ENCODE results near the gene MRTFA. TPM values are rescaled to one million over a fixed set of nuclear protein-coding genes. Genes with fewer than 3 reads are reported as not detected.
"Not testable (repeated sequence)": the region's sequence is repeated elsewhere in the genome, so short reads cannot be mapped to it uniquely, and the experiment has no call there.

MRTFA gene
- total and polyA plus RNA-seq, 10 donors, result 17.6 to 138 (median 83.9) TPM

DNA sequence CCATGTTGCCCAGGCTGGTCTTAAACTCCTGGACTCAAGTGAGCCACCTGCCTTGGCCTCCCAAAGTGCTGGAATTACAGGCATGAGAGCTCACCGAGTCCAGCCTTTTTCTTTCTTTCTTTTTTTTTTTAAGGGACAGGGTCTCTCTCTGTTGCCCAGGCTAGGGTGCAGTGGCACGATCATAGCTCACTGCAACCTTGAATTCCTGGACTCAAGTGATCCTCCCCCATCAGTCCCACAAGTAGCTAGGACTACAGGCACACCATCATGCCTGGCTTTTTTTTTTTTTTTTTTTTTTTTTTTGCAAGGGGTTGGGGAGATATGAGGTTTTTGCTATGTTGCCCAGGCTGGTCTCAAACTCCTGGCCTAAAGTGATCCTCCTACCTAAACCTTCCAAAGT is 78.5 kb downstream of the MRTFA start:
- intact Hi-C loops (cut with DNase I; ENCODE audit: low total_unique reads), result no loop called here
- 91 to 100% (median 95%) methylated on average over 2 of the region's 2 CpGs for WGBS, 5 donors
- no peak for DNase-seq

DNA sequence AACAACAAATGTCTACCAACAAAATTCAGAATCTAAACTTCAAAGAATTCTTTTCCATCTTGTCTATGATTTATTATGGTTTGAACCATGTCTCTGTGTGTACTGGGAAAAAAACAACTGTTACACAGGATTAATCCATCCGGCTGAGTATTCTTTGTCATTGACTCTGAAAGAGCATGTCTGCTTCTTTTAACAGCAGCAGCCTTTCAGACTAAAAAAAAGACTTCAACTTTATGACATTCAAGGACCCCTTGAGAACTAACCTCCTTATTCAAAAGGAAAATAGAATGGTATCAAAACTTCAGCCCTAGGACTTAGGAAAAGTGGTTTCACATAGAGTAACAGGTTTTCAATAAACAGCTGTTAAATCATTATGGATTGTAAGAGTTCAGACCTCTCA is 79.9 kb downstream of the MRTFA start:
- intact Hi-C loops (cut with DNase I; ENCODE audit: low total_unique reads), result no loop called here
- H3K9me3 ChIP-seq, result peaks cover 0 to 19% (median 14%) of the 10 kb centered on the region in 8 donors
- no peak for DNase-seq
- no peak for TF ChIP-seq CTCF (IDR thresholded peaks at IDR 0.05 in 8 of 11, conservative IDR thresholded peaks at IDR 0.05 in 3 of 11)
- no peak overlapping the region for H3K27ac ChIP-seq
- peaks cover 0 to 7% (median 0%) of the 10 kb centered on the region in 6 donors for H3K4me1 ChIP-seq
- peaks cover 0 to 27% (median 10%) of the 10 kb centered on the region in 6 donors for H3K36me3 ChIP-seq
- WGBS, 5 donors, result 83 to 98% (median 92%) methylated on average over 1 of the region's 1 CpG
- no peaks in the 10 kb centered on the region for H3K27me3 ChIP-seq (replicated peaks in 1 of 7)
- no peak overlapping the region for H3K4me3 ChIP-seq

More for the DNA sequence above, 78.5 kb downstream of the MRTFA start:
- Histone ChIP-seq H3K9me3 (peaks cover 0 to 9% (median 4%) of the 10 kb centered on the region in 8 donors), H3K27ac (no peak overlapping the region), H3K4me1 (peaks cover 0 to 9% (median 0%) of the 10 kb centered on the region in 6 donors), H3K27me3 (replicated peaks in 1 of 7) (no peaks in the 10 kb centered on the region), H3K4me3 (no peak overlapping the region), H3K36me3 (peaks cover 0 to 13% (median 3%) of the 10 kb centered on the region in 6 donors)
- TF ChIP-seq CTCF (IDR thresholded peaks at IDR 0.05 in 8 of 11, conservative IDR thresholded peaks at IDR 0.05 in 3 of 11), result no peak
- no peak for TF ChIP-seq POLR2A (IDR thresholded peaks at IDR 0.05)
- no peak for TF ChIP-seq POLR2AphosphoS5 (IDR thresholded peaks at IDR 0.05)

- intact Hi-C loops (cut with DNase I; ENCODE audit: low total_unique reads); H3K27me3 ChIP-seq (replicated peaks in 1 of 7): not testable (repeated sequence)
- WGBS, 5 donors, result 92 to 100% (median 97%) methylated on average over 1 of the region's 1 CpG
These were observed 82.5 kb downstream of the MRTFA start for GRCh38 chr22:40554023-40554422.

GRCh38 chr22:40553014-40553554 is 83.4 kb downstream of the MRTFA start:
- Histone ChIP-seq H3K4me1 (no peaks in the 10 kb centered on the region), H3K27ac (no peak overlapping the region)

More at GRCh38 chr22:40554023-40554422, 82.5 kb downstream of the MRTFA start:
- not testable (repeated sequence) for H3K4me1 ChIP-seq, DNase-seq, H3K27ac ChIP-seq, H3K4me3 ChIP-seq
- H3K9me3 ChIP-seq, result peaks cover 0 to 19% (median 14%) of the 10 kb centered on the region in 8 donors
- H3K36me3 ChIP-seq, result peaks cover 0 to 45% (median 15%) of the 10 kb centered on the region in 6 donors

More at GRCh38 chr22:40553014-40553554, 83.4 kb downstream of the MRTFA start:
- Histone ChIP-seq H3K36me3 (peaks cover 0 to 55% (median 15%) of the 10 kb centered on the region in 6 donors), H3K27me3 (replicated peaks in 1 of 7) (no peaks in the 10 kb centered on the region), H3K9me3 (peaks cover 0 to 19% (median 14%) of the 10 kb centered on the region in 8 donors), H3K4me3 (no peak overlapping the region)
- TF ChIP-seq CTCF (IDR thresholded peaks at IDR 0.05 in 8 of 11, conservative IDR thresholded peaks at IDR 0.05 in 3 of 11) (no peak), POLR2AphosphoS5 (IDR thresholded peaks at IDR 0.05) (no peak), POLR2A (IDR thresholded peaks at IDR 0.05) (no peak)
- intact Hi-C loops (cut with DNase I; ENCODE audit: low total_unique reads), result no loop called here
- 87 to 98% (median 93%) methylated on average over 5 to 7 of the region's 7 CpGs for WGBS, 5 donors
- DNase-seq, result no peak
